ENCODE data around the gene AMER3. TPM values are rescaled to one million over a fixed set of nuclear protein-coding genes. Genes with fewer than 3 reads are reported as not detected.
"Not testable (repeated sequence)": the region's sequence is repeated elsewhere in the genome, so short reads cannot be mapped to it uniquely, and the experiment has no call there.

AMER3 gene, protein sequence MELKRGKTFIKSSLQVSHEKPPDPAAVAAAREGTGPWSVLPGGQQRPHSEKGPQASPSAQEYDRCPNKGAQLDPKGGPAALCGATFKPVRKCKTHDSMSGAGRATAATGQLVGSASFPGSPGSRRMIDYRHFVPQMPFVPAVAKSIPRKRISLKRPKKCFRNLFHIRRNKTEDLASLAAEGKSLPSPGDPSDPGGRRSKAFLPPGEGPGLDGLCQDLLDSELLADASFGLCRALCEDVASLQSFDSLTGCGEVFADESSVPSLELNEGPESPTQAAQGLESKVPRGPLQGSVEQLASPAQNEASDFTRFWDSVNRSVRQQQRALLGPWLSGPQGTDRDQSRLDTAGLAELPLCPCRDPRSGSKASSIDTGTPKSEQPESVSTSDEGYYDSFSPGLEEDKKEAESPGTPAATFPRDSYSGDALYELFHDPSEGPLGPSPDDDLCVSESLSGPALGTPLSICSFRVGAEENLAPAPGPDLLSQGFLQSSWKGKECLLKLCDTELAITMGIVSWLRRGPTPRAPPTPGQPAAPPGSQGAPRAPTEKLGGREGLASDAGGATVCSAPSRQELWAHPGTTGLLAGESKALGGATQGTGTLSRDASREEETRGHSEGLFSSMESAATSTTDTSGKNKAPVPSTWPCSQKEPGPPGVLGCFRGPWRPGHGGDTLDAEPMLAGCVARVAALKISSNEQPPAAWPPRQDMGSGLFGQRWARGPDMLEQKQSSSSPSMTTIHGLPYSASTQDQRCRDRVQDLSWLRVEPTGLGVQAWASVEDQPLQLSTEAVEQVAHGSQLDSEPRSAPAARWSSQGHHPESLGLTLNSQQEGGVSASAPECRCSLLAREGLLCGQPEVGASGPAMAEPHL
- not detected for total RNA-seq
- long read RNA-seq, result 0 reads

DNA sequence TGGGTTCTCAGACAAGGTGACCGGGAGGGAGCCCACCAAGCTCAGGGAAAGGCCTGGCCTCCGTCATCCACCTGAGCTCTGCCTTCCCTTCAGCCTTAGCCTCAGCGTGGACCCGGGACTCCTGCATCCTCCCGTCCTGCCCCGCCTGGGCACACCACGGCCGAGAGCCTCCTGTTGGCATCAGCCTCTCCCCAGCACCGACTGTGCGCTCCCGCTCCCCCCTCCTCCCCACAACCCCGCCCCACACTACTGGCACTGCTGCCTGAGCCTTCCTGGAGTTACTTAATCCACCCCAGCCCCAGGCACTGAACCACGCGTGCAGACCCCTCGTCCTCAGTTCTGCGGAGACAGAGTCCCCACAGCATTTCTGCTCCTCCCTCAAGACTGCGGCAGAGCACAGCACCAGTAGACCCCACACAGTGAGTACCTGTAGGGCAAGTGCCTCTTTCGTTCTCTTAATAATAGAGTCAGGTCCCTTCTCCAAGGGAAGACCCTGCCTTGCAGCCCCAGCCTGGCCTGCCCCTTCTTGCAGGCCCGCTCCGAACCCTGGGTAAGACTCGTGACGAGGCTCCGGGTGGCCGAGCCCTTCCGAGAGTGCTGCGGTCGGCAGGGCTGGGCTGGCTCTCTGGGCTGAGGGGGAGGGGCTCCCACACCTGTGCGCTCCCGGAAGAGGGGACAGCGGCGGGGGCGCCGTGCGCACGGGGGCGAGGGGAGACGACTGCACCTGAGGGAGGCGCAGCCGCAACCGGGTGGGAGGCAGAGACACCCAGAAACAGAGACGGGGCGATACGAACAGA is at the start of gene AMER3:
Gene AMER3, plus strand, starts transcription at position 285 of the 797 bp plus-strand sequence. CDS start 6,533 bp downstream, outside the sequence.
- Histone ChIP-seq H3K27ac (replicated peaks) (no peak within 1 kb of the TSS), H3K4me3 (peak within 1 kb of the TSS; percentile 56), H3K4me1 (peaks cover 8% of the 10 kb centered on the region), H3K9me3 (replicated peaks) (no peaks in the 10 kb centered on the region), H3K27me3 (ENCODE audit: low read depth) (peaks cover 94% of the 10 kb centered on the region), H3K36me3 (no peaks in the 10 kb centered on the region)
- intact Hi-C loops (cut with micrococcal nuclease), result no loop called here
- TF ChIP-seq, protein P1, sequence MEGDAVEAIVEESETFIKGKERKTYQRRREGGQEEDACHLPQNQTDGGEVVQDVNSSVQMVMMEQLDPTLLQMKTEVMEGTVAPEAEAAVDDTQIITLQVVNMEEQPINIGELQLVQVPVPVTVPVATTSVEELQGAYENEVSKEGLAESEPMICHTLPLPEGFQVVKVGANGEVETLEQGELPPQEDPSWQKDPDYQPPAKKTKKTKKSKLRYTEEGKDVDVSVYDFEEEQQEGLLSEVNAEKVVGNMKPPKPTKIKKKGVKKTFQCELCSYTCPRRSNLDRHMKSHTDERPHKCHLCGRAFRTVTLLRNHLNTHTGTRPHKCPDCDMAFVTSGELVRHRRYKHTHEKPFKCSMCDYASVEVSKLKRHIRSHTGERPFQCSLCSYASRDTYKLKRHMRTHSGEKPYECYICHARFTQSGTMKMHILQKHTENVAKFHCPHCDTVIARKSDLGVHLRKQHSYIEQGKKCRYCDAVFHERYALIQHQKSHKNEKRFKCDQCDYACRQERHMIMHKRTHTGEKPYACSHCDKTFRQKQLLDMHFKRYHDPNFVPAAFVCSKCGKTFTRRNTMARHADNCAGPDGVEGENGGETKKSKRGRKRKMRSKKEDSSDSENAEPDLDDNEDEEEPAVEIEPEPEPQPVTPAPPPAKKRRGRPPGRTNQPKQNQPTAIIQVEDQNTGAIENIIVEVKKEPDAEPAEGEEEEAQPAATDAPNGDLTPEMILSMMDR (IDR thresholded peaks at IDR 0.05; ENCODE audit: borderline replicate concordance), result no peak
- DNase-seq, result no peak

DNA sequence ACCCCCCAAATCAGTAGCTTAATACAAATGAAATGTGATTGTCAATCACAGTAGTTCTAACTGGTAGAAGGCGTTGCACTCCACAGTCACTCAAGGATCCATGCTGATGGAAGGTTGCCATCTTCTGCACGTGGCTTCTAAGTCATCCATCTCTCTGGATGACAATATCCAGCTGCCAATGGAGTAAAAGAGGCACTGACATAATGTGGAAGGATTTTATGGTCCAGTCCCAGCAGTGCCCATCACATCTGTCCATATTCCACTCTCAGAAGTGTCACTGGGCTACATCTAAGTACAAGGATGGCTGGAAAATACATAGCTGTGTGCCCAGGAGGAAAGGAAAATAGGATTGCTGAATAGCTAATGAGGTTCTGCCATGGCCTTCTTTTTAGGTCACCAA is 40.5 kb upstream of the AMER3 start:
- intact Hi-C loops (cut with micrococcal nuclease); H3K36me3 ChIP-seq; H3K9me3 ChIP-seq (replicated peaks); H3K4me1 ChIP-seq; H3K27me3 ChIP-seq (ENCODE audit: low read depth); H3K27ac ChIP-seq (replicated peaks); DNase-seq; H3K4me3 ChIP-seq: not testable (repeated sequence)

DNA sequence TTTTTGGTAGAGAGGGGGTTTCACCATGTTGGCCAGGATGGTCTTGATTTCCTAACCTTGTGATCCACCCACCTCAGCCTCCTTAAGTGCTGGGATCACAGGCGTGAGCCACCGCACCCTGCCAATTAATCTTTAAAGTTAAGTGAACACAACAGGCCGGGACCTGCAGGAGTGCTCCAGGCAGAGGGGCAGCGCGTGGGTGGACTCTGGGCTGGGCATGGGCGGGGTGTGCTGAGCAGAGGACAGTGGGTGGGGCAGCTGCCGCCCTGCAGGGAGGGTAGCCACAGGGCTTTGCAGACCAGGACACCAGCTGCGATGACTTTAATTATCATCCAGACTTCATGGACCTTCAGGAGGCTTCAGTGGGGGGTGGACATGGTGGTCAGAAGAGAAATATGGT is 35.3 kb upstream of the AMER3 start:
- no peak overlapping the region for H3K27ac ChIP-seq (replicated peaks)
- no peaks in the 10 kb centered on the region for H3K36me3 ChIP-seq
- no peak for DNase-seq
- H3K4me3 ChIP-seq, result no peak overlapping the region
- peaks cover 9% of the 10 kb centered on the region for H3K9me3 ChIP-seq (replicated peaks)
- peaks cover 29% of the 10 kb centered on the region for H3K27me3 ChIP-seq (ENCODE audit: low read depth)
- H3K4me1 ChIP-seq, result no peaks in the 10 kb centered on the region
- TF ChIP-seq, protein P1 (IDR thresholded peaks at IDR 0.05; ENCODE audit: borderline replicate concordance), result no peak
- intact Hi-C loops (cut with micrococcal nuclease), result no loop called here

DNA sequence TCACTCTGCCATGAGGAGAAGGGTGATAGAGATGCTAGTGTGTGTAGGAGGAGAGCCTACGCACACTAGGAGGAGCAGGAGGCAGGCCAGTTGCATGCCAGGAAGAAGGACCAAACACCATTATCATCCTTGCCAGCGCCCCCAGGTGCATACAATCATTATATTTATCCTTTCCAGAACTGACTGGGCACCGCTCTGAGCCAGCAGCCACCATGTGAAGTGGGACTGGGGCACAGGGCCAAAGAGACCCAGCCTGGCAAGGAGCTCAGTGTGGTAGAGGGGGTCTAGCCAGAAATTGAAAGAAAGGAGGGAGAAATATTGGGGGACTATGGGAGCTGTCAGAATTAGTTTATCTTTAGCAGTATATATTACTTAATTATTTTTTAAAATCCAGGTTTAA is 34.8 kb upstream of the AMER3 start:
- no peaks in the 10 kb centered on the region for H3K4me1 ChIP-seq
- no peak overlapping the region for H3K27ac ChIP-seq (replicated peaks)
- H3K9me3 ChIP-seq (replicated peaks), result peaks cover 9% of the 10 kb centered on the region
- intact Hi-C loops (cut with micrococcal nuclease), result no loop called here
- no peak overlapping the region for H3K4me3 ChIP-seq
- H3K27me3 ChIP-seq (ENCODE audit: low read depth), result peaks cover 34% of the 10 kb centered on the region
- H3K36me3 ChIP-seq, result no peaks in the 10 kb centered on the region
- TF ChIP-seq, protein P1 (IDR thresholded peaks at IDR 0.05; ENCODE audit: borderline replicate concordance), result no peak
- no peak for DNase-seq

DNA sequence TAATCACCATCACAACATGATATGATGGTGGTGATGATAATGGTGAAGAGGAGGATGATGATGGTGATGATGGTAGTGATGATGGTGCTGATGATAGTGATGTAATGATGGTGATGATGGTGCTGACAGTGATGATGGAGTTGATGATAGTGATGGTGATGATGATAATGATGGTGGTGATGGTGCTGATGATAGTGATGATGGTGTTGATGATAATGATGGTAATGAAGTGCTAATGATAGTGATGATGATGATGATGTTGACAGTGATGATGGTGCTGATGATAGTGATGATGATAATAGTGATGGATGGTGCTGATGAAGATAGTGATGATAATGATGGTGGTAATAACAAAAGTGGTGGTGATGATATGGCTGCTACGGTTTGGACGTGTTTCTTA is 30.9 kb upstream of the AMER3 start:
- intact Hi-C loops (cut with micrococcal nuclease), result no loop called here
- no peak overlapping the region for H3K4me3 ChIP-seq
- peaks cover 51% of the 10 kb centered on the region for H3K27me3 ChIP-seq (ENCODE audit: low read depth)

More for the DNA sequence above, 30.9 kb upstream of the AMER3 start:
- no peaks in the 10 kb centered on the region for H3K36me3 ChIP-seq
- H3K9me3 ChIP-seq (replicated peaks), result peaks cover 9% of the 10 kb centered on the region
- peaks cover 22% of the 10 kb centered on the region for H3K4me1 ChIP-seq
- no peak overlapping the region for H3K27ac ChIP-seq (replicated peaks)
- DNase-seq, result no peak
- TF ChIP-seq, protein P1 (IDR thresholded peaks at IDR 0.05; ENCODE audit: borderline replicate concordance), result no peak
